HG02610 (cell line): ENCODE measurements around the gene CD80.

Experiments
- ATAC-seq: cut with Tn5 transposase; IDR thresholded peaks from one replicate; pipeline ENCODE4 v1.9.1; 2021; ENCODE audit warnings: mild to moderate bottlenecking, moderate library complexity; ENCODE audit not compliant: unreplicated experiment

CD80 gene

GRCh38 chr3:119550192-119550910 lies 9.1 kb downstream of the CD80 start:
- ATAC-seq: peak; percentile 60

DNA sequence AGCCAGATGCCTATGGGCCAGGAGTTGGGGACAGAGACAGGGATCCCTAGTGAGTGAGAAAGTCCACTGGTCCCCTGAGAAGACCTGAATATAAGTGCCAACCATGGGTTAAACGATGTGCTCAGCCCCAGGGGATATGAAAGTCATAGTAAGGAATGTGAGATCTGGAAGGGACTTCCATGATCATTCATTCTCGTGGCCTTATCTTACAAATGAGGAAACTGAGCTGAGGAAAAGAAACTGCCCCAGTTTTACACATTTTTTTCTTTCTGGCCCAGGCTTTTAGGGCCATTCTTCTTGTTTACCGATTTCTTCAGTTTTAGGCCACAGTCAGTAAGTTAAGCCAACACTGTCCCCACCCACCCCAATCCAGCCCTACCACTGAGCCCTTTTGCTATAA lies 11.1 kb downstream of the CD80 start:
- no peak for ATAC-seq

- ATAC-seq: no peak
These were observed 12.2 kb downstream of the CD80 start for GRCh38 chr3:119547227-119547626.

DNA sequence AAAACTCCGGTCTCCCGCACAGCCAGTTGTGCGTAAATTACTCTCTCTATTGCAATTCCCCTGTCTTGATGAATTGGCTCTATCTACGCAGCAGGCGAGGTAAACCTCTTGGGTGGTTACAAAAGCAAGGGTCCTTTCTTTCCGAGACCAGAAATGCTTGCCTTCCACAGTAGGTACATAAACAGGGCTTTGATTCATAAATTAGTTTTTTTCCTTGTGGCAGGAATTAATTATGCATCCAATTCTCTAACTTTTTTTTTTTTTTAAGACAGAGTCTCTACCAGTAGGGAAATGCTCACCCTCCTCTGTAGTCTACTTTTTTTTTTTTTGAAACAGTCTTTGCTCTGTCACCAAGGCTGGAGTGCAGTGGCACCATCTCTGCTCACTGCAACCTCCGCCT lies 16.3 kb downstream of the CD80 start:
- ATAC-seq: no peak

- ATAC-seq: no peak
These were observed 17.1 kb downstream of the CD80 start for GRCh38 chr3:119542168-119542767.

GRCh38 chr3:119541547-119541946 lies 17.9 kb downstream of the CD80 start:
- no peak for ATAC-seq

DNA sequence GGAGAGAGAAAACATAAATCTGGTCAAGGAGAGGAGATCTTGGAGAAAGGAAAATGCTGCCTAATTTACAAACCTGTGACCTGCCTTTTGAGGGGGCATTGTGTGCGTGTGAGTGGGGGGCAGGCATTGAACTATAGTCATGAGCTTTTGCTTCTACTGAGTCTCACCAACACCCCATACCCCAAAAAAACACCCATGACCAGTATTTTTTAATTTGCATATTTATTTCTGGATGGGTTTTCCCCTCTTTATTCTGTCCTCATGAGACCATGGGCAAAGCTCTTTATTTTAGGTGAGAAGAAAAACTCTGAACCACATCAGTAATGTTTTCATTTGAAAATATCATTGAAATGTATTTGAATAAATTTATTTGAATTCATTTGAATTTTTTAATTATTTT lies 20.6 kb downstream of the CD80 start:
- ATAC-seq: no peak

DNA sequence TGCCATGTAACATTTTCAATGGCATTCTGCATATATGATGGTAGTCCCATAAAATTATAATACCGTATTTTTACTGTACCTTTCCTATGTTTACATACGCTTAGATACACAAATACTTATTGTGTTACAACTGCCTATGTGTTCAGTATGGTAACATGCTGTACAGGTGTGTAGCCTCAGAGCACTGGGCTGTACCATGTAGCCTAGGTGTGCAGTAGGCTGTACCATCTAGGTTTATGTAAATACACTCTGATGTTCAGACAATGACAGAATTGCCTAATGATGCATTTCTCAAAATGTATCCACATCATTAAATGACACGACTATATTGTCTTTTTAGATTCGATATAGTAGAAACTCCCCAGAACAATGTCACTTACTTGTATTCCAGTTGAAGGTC lies 22.7 kb downstream of the CD80 start:
- no peak for ATAC-seq

GRCh38 chr3:119534296-119534695 lies 25.1 kb downstream of the CD80 start:
- ATAC-seq: no peak

- no peak for ATAC-seq
These were observed 28.3 kb downstream of the CD80 start for GRCh38 chr3:119531151-119531550.

DNA sequence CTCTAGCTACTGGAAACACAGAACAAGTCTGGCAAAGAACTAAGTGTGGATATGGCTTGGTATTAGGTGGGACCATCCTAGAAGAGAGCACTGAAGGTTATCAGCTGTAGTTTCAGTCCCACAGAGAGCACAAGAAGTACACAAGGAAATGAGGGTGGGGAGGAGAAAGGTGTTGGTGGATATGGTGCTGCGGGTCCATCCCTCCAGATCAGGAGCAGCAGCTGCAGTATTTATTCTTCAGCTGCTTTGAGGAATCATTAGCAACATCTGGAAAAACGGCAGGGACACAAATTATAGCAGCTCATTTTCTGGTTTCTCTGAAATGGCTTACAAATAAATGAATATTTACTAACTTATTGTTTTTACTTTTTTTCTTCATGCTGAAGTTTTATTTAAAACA lies 29.0 kb downstream of the CD80 start:
- ATAC-seq: no peak

DNA sequence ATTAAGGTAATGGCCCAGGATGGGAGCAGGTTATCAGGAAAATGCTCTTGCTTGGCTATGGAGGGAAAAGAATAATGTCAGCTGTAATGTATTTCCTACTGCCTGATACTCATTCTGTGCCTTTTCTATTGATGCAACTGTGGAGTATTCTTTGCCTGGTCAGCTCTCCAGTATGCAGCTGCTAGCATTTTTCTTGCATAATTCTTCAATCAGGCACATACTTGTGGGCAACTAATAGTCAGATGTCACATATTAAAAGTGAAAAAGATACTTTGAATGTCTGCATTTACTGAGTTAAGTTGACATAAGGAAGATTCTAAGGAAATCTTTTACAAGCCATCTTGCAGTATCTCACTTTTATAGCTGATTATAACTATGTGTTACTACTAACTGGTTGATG lies 29.5 kb downstream of the CD80 start:
- no peak for ATAC-seq

DNA sequence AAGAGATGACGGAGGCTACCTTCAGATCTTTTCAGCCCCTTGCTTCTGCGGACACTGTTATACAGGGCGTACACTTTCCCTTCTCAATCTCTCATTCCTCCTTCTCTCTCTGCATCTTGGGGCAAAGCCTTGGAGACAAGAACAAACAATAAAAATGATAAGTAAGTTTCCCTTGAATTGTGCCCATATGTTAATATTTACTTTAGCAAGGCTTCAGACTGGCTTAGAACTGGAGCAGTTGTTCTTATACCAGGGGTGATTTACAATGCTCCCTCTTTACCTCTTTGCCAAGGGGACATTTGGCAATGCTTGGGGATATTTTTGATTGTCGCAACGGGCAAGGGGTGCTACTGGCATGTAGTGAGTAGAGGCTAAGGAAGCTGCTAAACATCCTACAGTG lies 31.7 kb downstream of the CD80 start:
- no peak for ATAC-seq

- no peak for ATAC-seq
These were observed 34.3 kb downstream of the CD80 start for GRCh38 chr3:119524931-119525662.

- ATAC-seq: no peak
These were observed 41.4 kb downstream of the CD80 start for GRCh38 chr3:119518026-119518425.

DNA sequence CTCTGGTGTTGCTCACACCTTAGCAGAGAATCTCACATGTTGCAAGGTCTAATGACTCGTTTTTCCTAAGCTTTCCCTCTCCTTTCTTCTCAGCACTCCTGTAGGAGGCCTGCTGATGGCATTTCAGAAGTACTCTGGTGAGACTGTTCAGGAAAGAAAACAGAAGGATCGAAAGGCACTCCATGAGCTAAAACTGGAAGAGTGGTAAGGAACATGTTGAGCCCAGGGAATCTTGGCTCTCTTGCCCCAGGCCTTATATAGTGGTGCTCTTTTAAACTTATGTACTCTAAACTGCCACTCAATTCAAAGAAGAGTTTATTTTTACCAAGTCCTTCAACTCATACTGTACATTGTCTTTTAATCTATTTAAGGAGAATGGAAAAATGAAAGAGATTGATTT lies 42.3 kb downstream of the CD80 start:
- no peak for ATAC-seq

- no peak for ATAC-seq
These were observed 44.8 kb downstream of the CD80 start for GRCh38 chr3:119514637-119515036.

- ATAC-seq: no peak
These were observed 48.7 kb downstream of the CD80 start for GRCh38 chr3:119510690-119511089.

- ATAC-seq: peak; percentile 87
These were observed 51.1 kb downstream of the CD80 start for GRCh38 chr3:119508172-119508845.

DNA sequence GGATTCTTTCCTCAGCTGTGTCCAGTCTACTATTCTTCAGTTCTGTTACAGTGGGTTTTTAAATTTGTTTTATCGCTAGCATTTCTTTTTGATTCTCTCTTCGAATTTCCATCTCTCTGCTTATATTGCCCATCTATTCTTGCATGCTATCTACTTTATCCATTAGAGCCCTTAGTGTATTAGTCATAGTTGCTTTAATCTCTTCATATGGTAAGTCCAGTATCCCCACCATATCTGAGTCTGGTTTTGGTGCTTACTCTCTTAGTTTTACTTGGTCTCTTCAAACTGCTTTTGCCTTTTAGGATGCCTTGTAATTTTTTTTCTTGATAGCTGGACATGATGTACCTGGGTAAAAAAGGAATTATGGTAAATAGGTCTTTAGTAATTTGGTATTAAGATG lies 52.0 kb downstream of the CD80 start:
- ATAC-seq: no peak

- ATAC-seq: no peak
These were observed 52.8 kb downstream of the CD80 start for GRCh38 chr3:119506631-119507030.

- no peak for ATAC-seq
These were observed 58.5 kb downstream of the CD80 start for GRCh38 chr3:119500901-119501300.
